Glomerular visceral epithelial cell (primary cell): Measurements from ENCODE around the gene FBXL2.
"Not testable (repeated sequence)": the region's sequence is repeated elsewhere in the genome, so short reads cannot be mapped to it uniquely, and the experiment has no call there.

ENCODE experiments used
- DNase-seq: peaks from one replicate; pipeline ENCODE4 v3.0.0-alpha.2; 2016; ENCODE audit errors: extremely low spot score

FBXL2 gene

DNA sequence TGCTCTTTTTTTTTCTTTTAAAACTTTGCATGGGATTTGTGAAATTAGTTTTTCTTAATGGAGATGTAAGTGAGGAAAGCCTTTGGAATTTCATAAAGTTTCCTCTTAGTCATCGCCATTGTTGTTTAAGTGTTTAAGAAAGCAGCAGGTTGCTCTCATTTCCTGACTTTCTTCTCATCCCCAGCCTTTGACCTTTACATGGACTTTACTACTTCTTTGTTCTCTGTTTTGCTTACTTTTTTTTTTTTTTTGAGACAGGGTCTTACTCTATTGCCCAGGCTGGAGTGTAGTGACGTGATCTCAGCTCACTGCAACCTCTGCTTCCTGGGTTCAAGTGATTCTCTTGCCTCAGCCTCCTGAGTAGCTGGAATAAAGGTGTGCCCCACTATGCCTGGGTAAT is 38.6 kb downstream of the FBXL2 start:
- peak; percentile 8 for DNase-seq

DNA sequence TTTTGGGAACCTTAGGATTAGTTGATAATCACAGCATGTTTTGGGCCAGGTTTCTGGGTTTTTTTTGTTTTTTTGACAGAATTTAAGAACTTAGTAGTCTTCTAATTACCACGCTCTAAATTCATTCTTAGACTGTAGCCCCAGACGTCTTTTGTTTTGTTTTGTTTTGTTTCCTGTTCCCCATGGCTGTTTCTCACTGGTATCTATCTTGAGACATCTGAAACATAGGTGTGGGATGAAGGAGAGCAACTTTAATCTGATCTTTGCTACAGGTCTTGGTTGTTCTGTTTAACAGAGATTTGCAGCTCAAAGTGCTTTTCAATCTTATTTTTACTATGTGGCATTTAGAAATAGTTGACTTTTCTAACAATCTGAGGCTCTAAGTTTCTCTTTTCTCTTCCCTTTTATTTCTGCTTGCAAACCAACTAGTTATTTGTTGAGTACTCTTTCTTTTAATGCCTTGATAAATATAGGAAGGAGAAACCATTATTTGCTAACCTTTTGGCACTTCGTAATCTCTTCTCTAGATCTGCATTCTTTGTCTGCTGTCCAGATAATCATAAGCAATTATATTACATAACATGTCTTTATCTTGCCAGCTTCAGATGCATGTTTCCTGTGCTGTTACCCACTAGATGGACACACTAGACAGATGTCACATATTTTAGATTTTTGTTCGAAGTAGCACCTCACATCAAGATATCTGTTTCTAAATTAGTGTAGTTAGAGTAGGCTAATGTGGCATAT is 40.9 kb downstream of the FBXL2 start:
- no peak for DNase-seq

DNA sequence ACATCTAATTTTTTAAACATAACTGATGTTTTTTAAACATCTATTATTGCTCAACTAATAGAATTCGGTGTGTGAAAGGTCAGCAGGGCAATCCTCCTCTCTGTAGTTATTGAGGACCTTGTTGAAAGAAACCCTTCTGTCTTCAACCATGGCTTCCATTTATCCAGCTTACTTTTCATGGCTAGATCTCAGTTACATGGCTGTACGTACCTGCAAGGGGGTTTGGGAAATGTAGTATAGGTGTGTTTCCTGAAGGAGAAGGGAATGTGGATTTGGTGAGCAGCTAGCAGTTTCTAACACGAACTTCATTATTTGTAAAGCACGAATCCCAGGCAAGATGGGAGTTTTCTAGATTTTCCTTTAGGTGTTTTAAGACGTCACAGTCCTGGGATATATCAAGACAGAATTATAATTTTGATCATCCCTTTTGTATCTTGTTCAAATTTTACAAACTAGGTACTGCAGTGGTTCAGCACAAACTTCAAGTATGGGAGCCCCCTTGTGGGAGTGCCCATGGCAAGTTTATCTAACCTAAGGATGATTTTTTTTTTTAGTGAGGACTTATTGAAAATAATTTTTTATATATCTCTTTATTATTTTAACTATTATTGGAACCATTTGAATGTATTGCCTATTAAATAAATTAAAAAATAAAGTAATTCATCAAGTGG is 41.6 kb downstream of the FBXL2 start:
- no peak for DNase-seq

DNA sequence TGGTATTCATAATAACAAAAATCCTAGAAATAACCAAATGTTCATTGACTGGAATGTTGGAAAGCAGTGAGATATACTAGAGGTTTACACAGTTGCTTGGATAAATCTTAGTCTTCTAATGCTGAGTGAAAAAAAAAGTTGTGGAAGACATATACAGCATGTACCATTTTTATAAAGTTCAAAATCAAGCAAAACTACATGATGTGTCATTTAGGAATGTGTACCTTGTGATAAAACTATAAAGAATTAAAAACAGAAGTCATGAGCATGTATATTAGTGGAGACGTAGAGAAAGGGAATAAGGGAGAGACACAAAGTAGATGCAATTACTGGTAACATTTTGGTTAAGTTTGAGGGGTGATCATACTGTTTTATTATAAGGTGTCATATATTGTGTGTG is 45.2 kb downstream of the FBXL2 start:
- DNase-seq, result no peak

DNA sequence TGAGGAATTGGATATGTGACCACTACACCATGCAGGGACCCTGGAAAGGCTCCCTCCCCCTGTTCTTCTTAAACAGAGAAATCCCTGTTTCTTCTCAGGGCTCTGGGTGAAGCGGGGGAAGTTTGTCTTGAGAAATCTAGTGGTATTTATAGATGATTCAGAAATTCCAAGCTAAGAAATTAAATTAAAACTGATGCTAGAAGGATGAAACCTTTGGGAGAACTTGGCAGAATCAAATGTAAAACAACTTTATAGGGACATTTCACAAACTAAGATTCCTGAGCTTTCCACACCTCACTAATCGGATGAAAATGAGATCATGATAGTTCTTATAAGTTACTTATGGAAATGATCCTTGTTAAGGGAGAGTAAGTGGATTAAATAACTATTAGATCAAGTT is 54.2 kb downstream of the FBXL2 start:
- no peak for DNase-seq

DNA sequence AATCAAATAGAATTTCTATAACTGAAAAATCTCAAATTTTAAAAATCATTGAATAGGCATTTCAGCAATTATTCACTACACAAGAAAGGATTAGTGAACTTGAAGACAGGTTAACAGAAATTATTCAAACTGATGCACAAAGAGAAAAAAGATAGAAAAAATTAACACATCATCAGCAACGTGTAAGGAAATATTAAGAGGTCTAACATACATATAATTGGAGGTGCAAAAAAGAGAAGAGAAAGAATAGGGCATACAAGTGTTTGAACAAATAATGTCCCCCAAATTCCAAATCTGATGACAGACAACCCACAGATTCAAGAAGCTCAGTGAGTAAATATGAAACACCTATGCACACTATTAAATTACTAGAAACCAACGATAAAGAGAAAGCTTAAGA is 57.1 kb downstream of the FBXL2 start:
- no peak for DNase-seq

DNA sequence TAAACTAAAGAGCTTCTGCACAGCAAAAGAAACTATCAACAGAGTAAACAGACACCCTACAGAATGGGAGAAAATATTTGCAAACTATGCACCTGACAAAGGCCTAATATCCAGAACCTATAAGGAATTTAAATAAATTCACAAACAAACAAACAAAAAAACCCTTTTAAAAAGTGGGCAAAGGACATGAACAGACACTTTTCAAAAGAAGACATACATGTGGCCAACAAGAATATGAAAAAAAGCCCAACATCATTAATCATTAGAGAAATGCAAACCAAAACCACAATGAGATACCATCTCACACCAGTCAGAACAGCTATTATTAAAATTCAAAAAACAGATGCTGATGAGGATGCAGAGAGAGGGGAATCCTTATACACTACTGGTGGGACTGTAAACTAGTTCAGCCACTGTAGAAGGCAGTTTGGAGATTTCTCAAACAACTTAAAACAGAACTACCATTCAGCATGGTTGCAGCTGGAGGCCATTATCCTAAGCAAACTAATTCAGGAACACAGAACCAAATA is 61.8 kb downstream of the FBXL2 start:
- not testable (repeated sequence) for DNase-seq

DNA sequence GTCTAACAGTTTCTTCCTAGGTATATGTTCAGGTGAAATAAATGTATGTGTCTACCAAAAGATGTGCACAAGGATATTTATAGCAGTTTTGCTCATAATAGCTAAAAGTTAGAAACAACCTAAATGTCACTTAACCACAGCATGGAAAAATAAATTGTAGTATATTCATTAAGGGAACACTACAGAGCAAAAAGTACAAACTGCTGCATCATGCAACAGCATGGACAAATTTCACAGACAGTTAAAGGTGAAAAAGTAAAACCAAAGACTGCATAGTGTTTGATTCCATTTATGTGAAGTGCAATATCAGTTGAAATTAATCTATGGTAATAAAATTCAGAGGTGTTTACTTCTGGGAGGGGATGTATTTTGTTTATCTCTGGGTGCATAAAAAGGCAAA is 62.5 kb downstream of the FBXL2 start:
- DNase-seq, result no peak

DNA sequence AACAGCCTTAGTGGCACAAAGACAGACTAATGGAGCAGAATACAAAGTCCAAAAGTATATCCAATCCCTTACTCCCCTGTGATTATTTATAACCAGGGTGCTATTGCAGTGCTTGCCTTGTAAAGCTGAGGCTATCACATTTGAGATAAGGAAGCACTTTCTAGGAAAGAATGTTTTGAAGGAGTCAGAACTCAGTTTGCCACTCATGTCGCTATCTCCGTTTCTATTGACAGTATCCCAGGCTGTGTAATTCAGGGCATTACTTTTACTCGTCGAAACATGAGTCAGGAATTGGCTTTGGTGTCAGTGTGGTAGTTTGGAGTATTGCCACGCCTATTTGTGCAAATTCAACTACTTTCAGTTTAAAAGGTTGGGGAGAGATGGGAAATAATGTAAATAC is 78.4 kb downstream of the FBXL2 start:
- no peak for DNase-seq

DNA sequence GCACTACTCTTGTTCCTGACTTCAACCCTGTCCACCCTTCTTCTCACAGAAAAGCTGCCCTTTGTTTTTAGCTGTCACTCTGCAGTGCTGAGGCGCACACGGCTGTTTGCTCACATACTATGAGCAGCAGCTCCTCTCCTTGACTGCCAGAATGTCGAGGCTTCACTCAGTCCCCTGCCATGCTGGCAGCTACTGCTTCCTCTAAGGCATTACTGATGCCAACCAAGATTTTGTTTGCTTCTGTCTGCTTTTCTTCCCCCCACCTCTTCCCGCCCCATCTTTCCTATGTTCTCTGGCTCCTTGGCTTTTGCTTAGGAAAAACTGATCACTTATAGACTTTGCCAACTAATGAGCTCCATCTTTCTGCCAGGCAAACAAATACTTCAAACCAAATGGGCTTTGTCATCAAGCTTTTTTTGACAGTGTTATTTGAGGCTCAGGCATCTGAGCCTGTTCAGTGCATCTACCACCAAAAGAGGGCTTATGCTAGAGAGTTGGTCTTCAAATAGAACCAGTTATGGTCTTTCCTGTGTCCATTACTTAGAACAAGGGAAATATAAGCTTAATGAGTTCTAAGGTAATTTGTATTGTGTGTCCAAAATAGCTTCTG is 81.0 kb downstream of the FBXL2 start:
- no peak for DNase-seq

DNA sequence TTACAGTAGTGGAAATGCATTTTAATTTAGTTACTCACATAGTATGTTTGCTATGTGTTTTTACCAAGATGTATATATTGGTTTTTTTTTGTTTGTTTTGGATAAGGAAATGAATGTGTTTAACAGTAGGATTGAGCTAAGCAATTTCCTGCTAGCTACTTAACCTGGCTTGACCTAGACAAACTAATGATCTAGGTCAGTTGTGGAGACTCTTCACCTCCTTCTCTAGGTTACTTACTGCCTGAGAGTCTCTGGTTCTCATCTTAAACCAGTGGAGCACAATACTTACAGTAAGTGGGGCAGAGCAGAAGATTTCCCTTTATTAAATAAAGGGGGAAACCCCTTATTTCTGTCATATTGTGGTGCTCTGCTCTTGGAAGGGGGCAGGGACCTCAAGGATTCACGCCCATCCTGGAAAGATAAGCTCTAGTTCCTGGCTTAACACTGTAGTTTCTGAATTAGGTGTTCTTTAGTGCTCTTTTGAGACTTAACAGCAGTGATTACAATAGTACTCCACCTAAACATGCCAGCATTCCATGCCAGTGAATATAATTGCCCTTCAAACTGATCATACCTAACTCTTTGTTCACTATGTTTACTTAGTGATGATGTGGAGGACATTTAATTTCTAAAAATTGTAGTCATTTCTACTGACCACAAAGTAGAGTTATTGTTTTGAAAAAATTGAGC is 83.0 kb downstream of the FBXL2 start:
- peak; percentile 26 for DNase-seq

DNA sequence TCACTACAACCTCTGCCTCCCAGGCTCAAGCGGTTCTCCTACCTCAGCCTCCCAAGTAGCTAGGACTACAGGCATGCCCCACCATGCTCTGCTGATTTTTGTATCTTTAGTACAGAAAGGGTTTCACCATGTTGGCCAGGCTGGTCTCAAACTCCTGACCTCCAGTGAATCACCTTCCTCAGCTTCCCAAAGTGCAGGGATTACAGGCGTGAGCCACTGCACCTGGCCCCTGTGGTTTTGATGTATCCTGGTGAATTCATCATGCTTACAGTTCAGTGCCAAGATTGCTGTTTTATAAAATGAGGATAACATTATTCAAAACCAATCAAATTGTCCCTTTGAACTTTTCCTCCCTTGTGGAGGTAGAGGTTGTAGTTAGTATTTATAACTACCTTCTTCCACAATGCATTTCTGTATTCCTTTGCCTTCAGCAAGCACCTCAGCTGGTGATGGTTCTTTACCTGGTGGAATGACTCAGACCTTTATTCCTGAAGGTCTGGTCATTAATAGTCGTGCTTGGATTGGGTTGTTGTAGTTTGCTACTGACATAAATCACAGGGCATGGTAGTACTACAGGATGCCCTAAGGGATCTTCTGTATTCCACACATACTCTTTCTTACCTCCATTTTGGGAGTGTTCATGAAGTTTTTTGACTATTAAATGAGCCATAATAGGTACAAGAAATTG is 86.0 kb downstream of the FBXL2 start:
- no peak for DNase-seq

DNA sequence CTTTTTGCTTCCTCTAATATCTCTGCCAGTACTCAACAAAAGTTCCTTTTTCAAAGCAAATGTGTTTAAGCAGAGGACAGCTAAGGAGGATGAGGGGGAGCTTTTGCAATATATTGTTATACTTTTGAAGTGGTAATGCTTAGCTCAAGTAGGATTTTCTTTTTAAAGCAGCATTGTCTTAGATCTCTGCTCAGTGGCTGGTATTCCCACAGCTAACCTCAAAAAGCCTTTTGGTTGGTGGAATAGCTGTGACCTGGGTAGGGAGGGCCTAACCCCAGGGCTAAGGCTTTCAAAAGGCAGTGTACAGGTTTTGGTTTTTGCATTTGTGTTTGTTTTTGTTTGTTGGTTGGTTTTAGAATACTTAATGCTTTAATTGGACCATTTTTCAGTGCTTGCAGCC is 86.8 kb downstream of the FBXL2 start:
- DNase-seq, result no peak

DNA sequence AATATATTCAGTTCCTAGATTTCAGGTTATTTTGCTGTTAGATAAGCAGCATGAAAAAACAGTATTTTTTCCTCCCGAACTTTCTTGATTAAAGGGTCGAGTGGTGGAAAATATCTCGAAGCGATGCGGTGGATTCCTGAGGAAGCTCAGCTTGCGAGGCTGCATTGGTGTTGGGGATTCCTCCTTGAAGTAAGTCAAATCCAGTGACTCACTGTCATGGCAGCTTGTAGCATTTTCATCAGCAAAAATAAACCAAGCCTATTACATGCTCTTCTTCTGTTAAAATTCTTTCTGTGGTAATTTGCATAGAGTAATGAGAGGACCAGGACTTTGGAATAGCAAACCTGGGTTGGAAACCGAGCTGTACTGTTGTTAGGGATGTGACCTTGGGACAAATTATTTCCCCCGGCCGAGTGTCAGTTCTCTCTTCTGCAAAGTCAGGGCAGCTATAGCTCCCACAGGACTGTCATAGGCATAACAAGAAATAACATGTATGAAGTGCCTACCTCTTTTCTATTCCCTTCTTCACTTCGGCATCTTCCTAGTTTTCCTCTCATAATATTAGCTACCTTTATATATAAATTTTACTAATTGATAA is 87.4 kb downstream of the FBXL2 start:
- DNase-seq, result no peak

DNA sequence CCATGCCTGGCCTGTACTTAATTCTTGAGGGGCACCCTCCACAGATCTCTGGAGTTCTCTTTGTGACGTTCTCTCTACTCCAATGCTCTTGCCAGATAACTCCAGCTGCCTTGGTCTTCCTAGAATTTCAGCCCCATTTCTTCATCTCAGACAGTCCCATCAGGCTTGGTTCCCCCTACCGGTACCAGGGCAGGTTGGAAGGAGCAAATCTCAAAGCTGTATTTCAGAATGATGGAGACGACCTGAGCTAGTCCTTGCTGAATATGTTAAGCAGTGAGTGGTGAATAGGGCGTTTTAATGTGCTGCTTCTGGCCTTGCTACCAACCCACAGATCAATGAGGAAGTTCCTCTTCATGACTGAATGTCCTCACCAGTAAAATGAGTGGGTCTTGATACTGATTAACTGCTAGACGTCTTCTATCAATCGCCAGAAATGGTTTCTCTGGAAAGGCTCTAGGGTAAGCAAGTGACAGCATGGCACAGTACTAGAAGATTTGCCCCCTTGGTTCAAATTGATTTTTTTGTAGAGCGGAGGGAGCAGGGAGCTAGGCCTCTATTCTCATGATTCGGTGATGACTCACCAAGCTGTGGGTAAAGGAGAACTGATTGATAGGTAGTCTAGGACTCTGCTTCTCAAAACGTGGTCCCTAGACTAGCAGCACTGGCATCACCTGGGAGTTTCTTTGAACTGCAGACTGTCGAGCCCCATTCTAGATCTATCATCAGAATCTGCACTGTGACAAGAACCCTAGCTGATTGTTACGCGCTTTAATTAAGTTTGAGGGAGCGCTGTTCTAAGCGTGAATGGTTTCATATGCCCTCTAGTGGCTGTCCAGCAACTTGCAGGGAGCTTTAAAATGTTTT is 95.2 kb downstream of the FBXL2 start:
- peak; percentile 46 for DNase-seq

DNA sequence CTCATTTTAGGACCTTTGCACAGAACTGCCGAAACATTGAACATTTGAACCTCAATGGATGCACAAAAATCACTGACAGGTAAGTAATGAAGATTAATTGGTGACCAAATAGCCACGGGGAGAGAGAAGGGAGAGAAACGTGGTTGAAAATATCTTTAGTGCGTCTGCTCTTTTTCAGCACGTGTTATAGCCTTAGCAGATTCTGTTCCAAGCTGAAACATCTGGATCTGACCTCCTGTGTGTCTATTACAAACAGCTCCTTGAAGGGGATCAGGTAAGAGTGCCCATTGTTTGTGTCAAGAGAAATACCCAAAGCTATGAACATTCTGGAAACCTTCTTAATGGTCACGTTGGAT is 95.8 kb downstream of the FBXL2 start:
- DNase-seq, result no peak

DNA sequence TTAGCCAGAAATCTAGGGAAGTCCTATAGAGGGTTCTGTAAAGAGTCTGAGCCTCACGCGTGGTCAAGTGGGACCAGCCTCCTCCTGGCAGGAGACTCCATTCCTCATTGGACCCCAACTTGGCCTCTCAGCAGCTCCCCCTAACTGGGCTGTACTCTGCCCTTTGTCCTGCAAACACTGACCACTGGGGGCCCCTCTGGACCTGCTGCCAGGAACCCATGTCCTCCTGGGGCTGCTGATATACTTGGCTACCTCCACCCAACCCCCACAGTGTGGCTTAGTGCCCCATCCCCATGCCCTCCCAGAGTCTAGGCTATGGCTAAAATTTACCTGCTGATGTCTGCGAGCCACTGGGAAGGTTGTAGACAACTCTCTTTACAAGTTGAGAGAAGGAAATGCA is 100.2 kb downstream of the FBXL2 start:
- no peak for DNase-seq

DNA sequence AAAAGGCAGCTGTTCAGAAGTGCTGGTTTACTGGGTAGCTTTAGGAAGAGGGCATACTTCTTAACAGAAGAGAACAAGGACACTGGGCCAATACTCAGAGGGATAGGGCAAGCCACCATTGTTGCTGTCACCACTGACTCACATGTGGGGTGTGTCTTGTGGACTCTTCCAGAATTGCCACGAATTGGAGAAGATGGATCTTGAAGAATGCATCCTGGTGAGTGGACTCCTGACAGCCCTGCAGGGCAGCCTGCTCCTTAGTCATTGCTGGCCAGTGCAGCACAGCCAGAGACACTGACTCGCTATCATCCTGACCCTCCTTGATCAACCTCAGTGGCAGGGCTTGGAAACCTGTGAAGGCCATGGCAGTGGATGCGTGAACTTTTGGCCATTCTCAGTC is 100.7 kb downstream of the FBXL2 start:
- DNase-seq, result peak; percentile 16

DNA sequence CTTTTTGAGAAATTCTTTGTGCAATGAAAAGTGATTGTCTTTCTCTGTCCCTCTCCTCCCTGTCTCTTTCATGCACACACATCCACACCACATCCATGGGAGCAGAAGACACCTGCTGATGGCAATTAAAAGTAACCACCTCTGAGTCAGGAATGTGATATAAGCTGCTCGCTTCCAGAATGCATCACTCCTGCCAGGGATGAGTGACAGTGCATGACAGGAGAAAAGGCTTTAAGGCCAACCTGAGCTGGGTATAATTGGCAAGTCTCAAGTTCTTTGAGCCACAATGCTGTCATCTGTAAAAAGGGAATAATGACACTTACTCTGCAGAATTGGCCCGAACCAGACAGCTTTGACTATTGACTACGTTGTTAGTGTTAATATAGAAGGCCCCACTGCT is 103.4 kb downstream of the FBXL2 start:
- DNase-seq, result peak; percentile 31

DNA sequence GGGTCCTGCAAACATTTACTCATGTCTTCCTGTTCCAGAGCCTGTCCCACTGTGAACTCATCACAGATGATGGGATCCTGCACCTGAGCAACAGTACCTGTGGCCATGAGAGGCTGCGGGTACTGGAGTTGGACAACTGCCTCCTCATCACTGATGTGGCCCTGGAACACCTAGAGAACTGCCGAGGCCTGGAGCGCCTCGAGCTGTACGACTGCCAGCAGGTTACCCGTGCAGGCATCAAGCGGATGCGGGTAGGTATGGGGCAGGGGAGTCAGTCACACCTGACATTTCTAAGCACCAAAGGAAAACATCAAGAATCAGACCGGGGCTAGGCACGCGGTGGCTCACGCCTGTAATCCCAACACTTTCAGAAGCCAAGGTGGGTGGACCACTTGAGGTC is 106.7 kb downstream of the FBXL2 start:
- no peak for DNase-seq

DNA sequence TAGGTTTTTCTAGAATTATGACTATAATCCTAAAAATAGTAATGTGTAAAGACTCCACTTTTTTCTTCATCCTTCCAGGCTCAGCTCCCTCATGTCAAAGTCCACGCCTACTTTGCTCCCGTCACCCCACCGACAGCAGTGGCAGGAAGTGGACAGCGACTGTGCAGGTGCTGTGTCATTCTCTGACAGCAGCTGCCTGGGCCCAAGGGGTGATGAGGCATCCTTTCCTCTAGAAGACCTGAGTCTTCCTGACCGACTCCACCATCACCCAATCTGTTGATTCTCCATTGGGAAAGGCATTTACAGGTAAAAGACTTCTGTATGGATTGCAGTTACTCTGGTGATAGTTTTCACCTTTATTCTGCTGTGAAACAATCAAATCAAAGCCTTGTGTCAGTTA is 108.2 kb downstream of the FBXL2 start:
- DNase-seq, result no peak
